Large intestine (tissue), 3 donors: Measurements from ENCODE around the gene MS4A10. TPM values are rescaled to one million over a fixed set of nuclear protein-coding genes. Genes with fewer than 3 reads are reported as not detected.

Experiments
- DNase-seq, 2 donors: peaks; one replicate each; pipeline versions ENCODE4 v3.0.0 to v3.0.0-alpha.2; 2013
- H3K27ac ChIP-seq: one replicate; pipeline ENCODE4 v1.5.1; 2013; ENCODE audit warnings: low read length
- H3K27me3 ChIP-seq: 2 replicates; pipeline ENCODE4 v1.6.1; 2013; ENCODE audit warnings: low read length; ENCODE audit not compliant: control insufficient read depth, insufficient read depth
- H3K36me3 ChIP-seq: 2 replicates; pipeline ENCODE4 v1.6.1; 2013; ENCODE audit warnings: low read length; ENCODE audit not compliant: control insufficient read depth, insufficient read depth
- H3K4me1 ChIP-seq: one replicate; pipeline ENCODE4 v1.6.1; 2013; ENCODE audit warnings: low read length; ENCODE audit not compliant: control insufficient read depth, insufficient read depth
- H3K4me3 ChIP-seq: one replicate; pipeline ENCODE4 v1.5.1; 2013; ENCODE audit warnings: low read length
- H3K9me3 ChIP-seq: one replicate; pipeline ENCODE4 v1.6.1; 2013; ENCODE audit warnings: mild to moderate bottlenecking, low read depth, low read length, moderate library complexity; ENCODE audit not compliant: control insufficient read depth
- WGBS: methylation state at CpG from one replicate; pipeline ENCODE4 v1.1.5; 2013; ENCODE audit warnings: low lambda C conversion rate; ENCODE audit not compliant: insufficient coverage; 5-methylcytosine and 5-hydroxymethylcytosine counted together
- polyA plus RNA-seq: library from polyadenylated mRNA; unstranded; fragments of 120-200 nt; gene quantifications from one replicate; pipeline ENCODE4 v1.2.1, GENCODE V29; 2013

MS4A10 gene
- polyA plus RNA-seq, 1 donor = 0.48 TPM

- Histone ChIP-seq H3K9me3 (no peaks in the 10 kb centered on the region), H3K36me3 (no peaks in the 10 kb centered on the region), H3K27ac (no peak overlapping the region), H3K4me3 (no peak overlapping the region), H3K4me1 (no peaks in the 10 kb centered on the region), H3K27me3 (peaks cover 9% of the 10 kb centered on the region)
- 100% methylated on average over 1 of the region's 7 CpGs for WGBS
- DNase-seq = no peak
Observed at GRCh38 chr11:60803273-60803936, 18.3 kb downstream of the MS4A10 start.

- no peak for DNase-seq
- Histone ChIP-seq H3K4me3 (no peak overlapping the region), H3K4me1 (peaks cover 14% of the 10 kb centered on the region), H3K36me3 (no peaks in the 10 kb centered on the region), H3K27ac (no peak overlapping the region), H3K27me3 (no peaks in the 10 kb centered on the region), H3K9me3 (peaks cover under 1% of the 10 kb centered on the region)
- no CpG with 5 or more reads among the region's 3 CpGs for WGBS
Observed at GRCh38 chr11:60809249-60809648, 24.1 kb downstream of the MS4A10 start.

- H3K27me3 ChIP-seq = no peaks in the 10 kb centered on the region
- H3K9me3 ChIP-seq = peaks cover 3% of the 10 kb centered on the region
- WGBS = no CpG with 5 or more reads among the region's 11 CpGs
- no peak for DNase-seq
- peaks cover 14% of the 10 kb centered on the region for H3K4me1 ChIP-seq
- H3K4me3 ChIP-seq = no peak overlapping the region
- no peak overlapping the region for H3K27ac ChIP-seq
- H3K36me3 ChIP-seq = no peaks in the 10 kb centered on the region
Observed at GRCh38 chr11:60809691-60810090, 24.6 kb downstream of the MS4A10 start.

- no peak overlapping the region for H3K4me3 ChIP-seq
- H3K27me3 ChIP-seq = no peaks in the 10 kb centered on the region
- WGBS = no CpG with 5 or more reads among the region's 4 CpGs
- H3K36me3 ChIP-seq = no peaks in the 10 kb centered on the region
- H3K9me3 ChIP-seq = peaks cover 3% of the 10 kb centered on the region
- no peak for DNase-seq
- no peak overlapping the region for H3K27ac ChIP-seq
- peaks cover 14% of the 10 kb centered on the region for H3K4me1 ChIP-seq
Observed at GRCh38 chr11:60810151-60810550, 25.0 kb downstream of the MS4A10 start.

- no peaks in the 10 kb centered on the region for H3K36me3 ChIP-seq
- H3K27ac ChIP-seq = no peak overlapping the region
- H3K4me3 ChIP-seq = no peak overlapping the region
- WGBS = no CpG with 5 or more reads among the region's 8 CpGs
- peak; percentile 33 to 65 for DNase-seq
- H3K27me3 ChIP-seq = no peaks in the 10 kb centered on the region
- peaks cover 14% of the 10 kb centered on the region for H3K4me1 ChIP-seq
- peaks cover 3% of the 10 kb centered on the region for H3K9me3 ChIP-seq
Observed at GRCh38 chr11:60810569-60810968, 25.4 kb downstream of the MS4A10 start.

- peaks cover 10% of the 10 kb centered on the region for H3K9me3 ChIP-seq
- no peak overlapping the region for H3K27ac ChIP-seq
- H3K4me1 ChIP-seq = peaks cover 14% of the 10 kb centered on the region
- WGBS = no CpG with 5 or more reads among the region's 1 CpG
- H3K4me3 ChIP-seq = no peak overlapping the region
- no peak for DNase-seq
- H3K27me3 ChIP-seq = no peaks in the 10 kb centered on the region
- no peaks in the 10 kb centered on the region for H3K36me3 ChIP-seq
Observed at GRCh38 chr11:60813324-60813723, 28.2 kb downstream of the MS4A10 start.

- no CpG with 5 or more reads among the region's 2 CpGs for WGBS
- H3K4me3 ChIP-seq = no peak overlapping the region
Observed at GRCh38 chr11:60814112-60814511, 29.0 kb downstream of the MS4A10 start.

GRCh38 chr11:60816590-60817157 lies 31.5 kb downstream of the MS4A10 start:
- WGBS = 100% methylated on average over 1 of the region's 2 CpGs
- Histone ChIP-seq H3K36me3 (no peaks in the 10 kb centered on the region), H3K9me3 (peaks cover 10% of the 10 kb centered on the region), H3K27me3 (no peaks in the 10 kb centered on the region), H3K27ac (no peak overlapping the region), H3K4me1 (peaks cover 4% of the 10 kb centered on the region), H3K4me3 (no peak overlapping the region)
- DNase-seq = no peak

More at GRCh38 chr11:60814112-60814511, 29.0 kb downstream of the MS4A10 start:
- Histone ChIP-seq H3K27me3 (no peaks in the 10 kb centered on the region), H3K27ac (no peak overlapping the region), H3K36me3 (no peaks in the 10 kb centered on the region), H3K9me3 (peaks cover 10% of the 10 kb centered on the region), H3K4me1 (peaks cover 14% of the 10 kb centered on the region)
- no peak for DNase-seq

- WGBS = no CpG with 5 or more reads among the region's 4 CpGs
- H3K9me3 ChIP-seq = peaks cover 10% of the 10 kb centered on the region
- no peaks in the 10 kb centered on the region for H3K4me1 ChIP-seq
- DNase-seq = no peak
- H3K27ac ChIP-seq = no peak overlapping the region
- no peaks in the 10 kb centered on the region for H3K27me3 ChIP-seq
- no peaks in the 10 kb centered on the region for H3K36me3 ChIP-seq
- no peak overlapping the region for H3K4me3 ChIP-seq
Observed at GRCh38 chr11:60818057-60818456, 32.9 kb downstream of the MS4A10 start.

- Histone ChIP-seq H3K27me3 (no peaks in the 10 kb centered on the region), H3K4me3 (no peak overlapping the region), H3K9me3 (no peaks in the 10 kb centered on the region), H3K27ac (no peak overlapping the region), H3K36me3 (no peaks in the 10 kb centered on the region), H3K4me1 (no peaks in the 10 kb centered on the region)
- no peak for DNase-seq
- WGBS = no CpG with 5 or more reads among the region's 15 CpGs
Observed at GRCh38 chr11:60821827-60822599, 36.9 kb downstream of the MS4A10 start.
